Measurements from ENCODE around the gene STK32C. TPM values are rescaled to one million over a fixed set of nuclear protein-coding genes. Genes with fewer than 3 reads are reported as not detected.

STK32C gene
- total RNA-seq, 2 donors from 2014 or later, result 7.2 to 21.5 TPM

GRCh38 chr10:132331601-132332432 lies 24.1 kb upstream of the STK32C start, which contains the start of gene LRRC27:
Gene LRRC27, plus strand, starts transcription at chr10:132332193. Its CDS starts 1,332 bp downstream, at chr10:132333525.
- intact Hi-C loops (cut with DNase I), result no loop called here
- under 1% methylated on average over 82 of the region's 89 CpGs for WGBS
- Histone ChIP-seq H3K4me1 (replicated peaks) (no peaks in the 10 kb centered on the region), H3K9me3 (no peaks in the 10 kb centered on the region), H3K36me3 (no peaks in the 10 kb centered on the region), H3K4me3 (peak within 1 kb of the TSS; percentile 51 to 64), H3K27ac (peak within 1 kb of the TSS; percentile 70 to 71), H3K27me3 (replicated peaks; ENCODE audit: insufficient read depth) (no peaks in the 10 kb centered on the region)
- DNase-seq (ENCODE audit: low spot score), result peak; percentile 96
- TF ChIP-seq CTCF (IDR thresholded peaks at IDR 0.05) (peak in 2 of 4 experiments; percentile 27 to 33), POLR2AphosphoS5 (IDR thresholded peaks at IDR 0.05) (peak; percentile 94), POLR2A (IDR thresholded peaks at IDR 0.05) (peak; percentile 73)

GRCh38 chr10:132330486-132330833 lies 22.7 kb upstream of the STK32C start:
- no peaks in the 10 kb centered on the region for H3K36me3 ChIP-seq
- no peaks in the 10 kb centered on the region for H3K27me3 ChIP-seq (replicated peaks; ENCODE audit: insufficient read depth)
- no peaks in the 10 kb centered on the region for H3K4me1 ChIP-seq (replicated peaks)
- TF ChIP-seq POLR2AphosphoS5 (IDR thresholded peaks at IDR 0.05), result no peak
- TF ChIP-seq CTCF (IDR thresholded peaks at IDR 0.05), result no peak
- no peak for TF ChIP-seq POLR2A (IDR thresholded peaks at IDR 0.05)
- peak overlapping the region in 1 of 2 donors; percentile 51 for H3K4me3 ChIP-seq
- H3K9me3 ChIP-seq, result no peaks in the 10 kb centered on the region
- 88% methylated on average over 8 of the region's 8 CpGs for WGBS
- intact Hi-C loops (cut with DNase I), result no loop called here
- DNase-seq (ENCODE audit: low spot score), result no peak
- H3K27ac ChIP-seq, result no peak overlapping the region

- no peaks in the 10 kb centered on the region for H3K9me3 ChIP-seq
- TF ChIP-seq POLR2A (IDR thresholded peaks at IDR 0.05) (no peak), POLR2AphosphoS5 (IDR thresholded peaks at IDR 0.05) (no peak), CTCF (IDR thresholded peaks at IDR 0.05) (no peak)
- intact Hi-C loops (cut with DNase I), result no loop called here
- no peak for DNase-seq (ENCODE audit: low spot score)
- H3K4me1 ChIP-seq (replicated peaks), result no peaks in the 10 kb centered on the region
- WGBS, result 72% methylated on average over 23 of the region's 23 CpGs
- H3K27me3 ChIP-seq (replicated peaks; ENCODE audit: insufficient read depth), result no peaks in the 10 kb centered on the region
- H3K4me3 ChIP-seq, result no peak overlapping the region
- H3K27ac ChIP-seq, result no peak overlapping the region
- no peaks in the 10 kb centered on the region for H3K36me3 ChIP-seq
These were observed 22.1 kb upstream of the STK32C start for GRCh38 chr10:132329565-132330485.

DNA sequence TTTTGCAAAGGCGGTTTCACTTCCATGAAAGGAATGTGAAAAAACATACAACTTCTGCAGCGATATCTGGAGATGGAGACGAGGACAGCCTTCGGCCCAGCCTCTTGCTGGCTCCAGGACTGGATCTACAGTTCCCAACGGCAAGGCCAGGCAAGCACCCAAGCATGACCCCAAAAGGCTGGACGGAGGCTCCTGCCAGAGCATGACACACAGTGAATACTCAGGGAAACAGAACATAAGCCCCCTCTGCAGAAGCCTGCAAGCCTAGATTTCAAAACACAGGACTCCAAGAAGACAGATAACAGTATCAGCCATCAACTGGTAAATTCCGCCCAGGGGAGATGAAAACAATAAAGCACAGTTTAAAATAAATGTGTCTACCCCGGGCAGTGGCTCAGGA lies 21.0 kb upstream of the STK32C start:
- H3K27me3 ChIP-seq (replicated peaks; ENCODE audit: insufficient read depth), result no peaks in the 10 kb centered on the region
- H3K9me3 ChIP-seq, result no peaks in the 10 kb centered on the region
- no peak for DNase-seq (ENCODE audit: low spot score)
- H3K4me1 ChIP-seq (replicated peaks), result no peaks in the 10 kb centered on the region
- 68% methylated on average over 8 of the region's 8 CpGs for WGBS
- TF ChIP-seq POLR2A (IDR thresholded peaks at IDR 0.05) (no peak), CTCF (IDR thresholded peaks at IDR 0.05) (no peak), POLR2AphosphoS5 (IDR thresholded peaks at IDR 0.05) (no peak)
- intact Hi-C loops (cut with DNase I), result no loop called here
- no peaks in the 10 kb centered on the region for H3K36me3 ChIP-seq
- no peak overlapping the region for H3K27ac ChIP-seq
- no peak overlapping the region for H3K4me3 ChIP-seq

All from prostate gland (tissue), 2 donors.